ENCODE measurements around the gene ICAM1.

DNA sequence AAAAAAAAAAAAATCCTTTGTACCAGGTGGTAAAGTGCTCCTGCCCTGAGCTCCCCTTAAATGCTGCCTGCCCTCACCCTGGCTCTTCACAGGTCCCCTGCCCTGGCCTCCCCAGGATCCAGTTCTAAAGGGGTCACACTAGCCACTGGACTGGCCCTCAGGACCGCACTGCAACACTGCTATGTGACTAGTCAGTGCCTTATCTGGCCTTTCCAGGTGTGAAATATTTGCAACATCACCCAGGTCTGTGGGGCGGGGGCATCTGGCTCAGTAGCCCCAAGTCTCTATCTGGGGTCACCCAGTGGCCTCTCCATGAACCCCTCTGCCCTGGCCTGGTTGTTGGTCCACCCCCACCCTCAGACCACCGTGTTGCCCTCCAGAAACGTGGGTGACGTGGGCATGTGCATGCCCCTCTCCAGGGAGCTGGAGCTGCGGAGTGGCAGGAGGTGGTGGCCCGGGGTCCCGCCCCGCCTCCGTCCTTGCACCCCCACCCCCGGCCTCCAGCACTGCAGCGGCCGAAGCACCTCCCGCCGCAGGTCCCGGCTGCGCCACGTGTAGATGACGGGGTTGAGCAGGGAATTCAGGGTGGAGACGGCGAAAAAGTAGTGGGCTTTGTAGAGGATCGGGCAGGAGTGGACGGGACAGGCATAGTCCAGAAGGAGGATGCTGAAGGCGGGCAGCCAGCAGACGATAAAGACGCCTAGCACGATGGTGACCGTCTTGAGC lies 47.3 kb upstream of the ICAM1 start:
- TF ChIP-seq, protein P1, sequence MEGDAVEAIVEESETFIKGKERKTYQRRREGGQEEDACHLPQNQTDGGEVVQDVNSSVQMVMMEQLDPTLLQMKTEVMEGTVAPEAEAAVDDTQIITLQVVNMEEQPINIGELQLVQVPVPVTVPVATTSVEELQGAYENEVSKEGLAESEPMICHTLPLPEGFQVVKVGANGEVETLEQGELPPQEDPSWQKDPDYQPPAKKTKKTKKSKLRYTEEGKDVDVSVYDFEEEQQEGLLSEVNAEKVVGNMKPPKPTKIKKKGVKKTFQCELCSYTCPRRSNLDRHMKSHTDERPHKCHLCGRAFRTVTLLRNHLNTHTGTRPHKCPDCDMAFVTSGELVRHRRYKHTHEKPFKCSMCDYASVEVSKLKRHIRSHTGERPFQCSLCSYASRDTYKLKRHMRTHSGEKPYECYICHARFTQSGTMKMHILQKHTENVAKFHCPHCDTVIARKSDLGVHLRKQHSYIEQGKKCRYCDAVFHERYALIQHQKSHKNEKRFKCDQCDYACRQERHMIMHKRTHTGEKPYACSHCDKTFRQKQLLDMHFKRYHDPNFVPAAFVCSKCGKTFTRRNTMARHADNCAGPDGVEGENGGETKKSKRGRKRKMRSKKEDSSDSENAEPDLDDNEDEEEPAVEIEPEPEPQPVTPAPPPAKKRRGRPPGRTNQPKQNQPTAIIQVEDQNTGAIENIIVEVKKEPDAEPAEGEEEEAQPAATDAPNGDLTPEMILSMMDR (IDR thresholded peaks at IDR 0.05) = no peak
- TF ChIP-seq POLR2A (IDR thresholded peaks at IDR 0.05) (no peak), POLR2AphosphoS5 (IDR thresholded peaks at IDR 0.05) (no peak)

All from prostate gland (tissue), 2 donors.